Type B pancreatic cell (in vitro differentiated cells): Measurements from ENCODE around the gene GATB. TPM values are rescaled to one million over a fixed set of nuclear protein-coding genes. Genes with fewer than 3 reads are reported as not detected.

Source experiments
- DNase-seq: peaks from one replicate; pipeline ENCODE4 v3.0.0; 2021; ENCODE audit warnings: mixed read lengths; ENCODE audit not compliant: unreplicated experiment; ENCODE audit errors: extremely low spot score
- H3K27ac Mint-ChIP-seq: 2 replicates; pipeline ENCODE4 v1.8.0; 2021; ENCODE audit warnings: mild to moderate bottlenecking, mixed read lengths
- H3K27me3 Mint-ChIP-seq: 2 replicates; pipeline ENCODE4 v1.8.0; 2021; ENCODE audit warnings: mixed read lengths
- H3K36me3 Mint-ChIP-seq: 2 replicates; pipeline ENCODE4 v1.8.0; 2021; ENCODE audit warnings: mixed read lengths
- H3K4me1 Mint-ChIP-seq: one replicate; pipeline ENCODE4 v1.8.0; 2021; ENCODE audit warnings: mixed read lengths; ENCODE audit not compliant: unreplicated experiment
- H3K4me3 Mint-ChIP-seq: 2 replicates; pipeline ENCODE4 v1.8.0; 2021; ENCODE audit warnings: mild to moderate bottlenecking, mixed read lengths
- H3K9me3 Mint-ChIP-seq: 2 replicates; pipeline ENCODE4 v1.8.0; 2021; ENCODE audit warnings: mixed read lengths
- total RNA-seq: library from RNA; stranded (reverse); gene quantifications from 2 replicates; pipeline ENCODE4 v1.2.1, GENCODE V29; 2021; ENCODE audit warnings: low replicate concordance
- TF ChIP-seq, protein P1 (sequence below): fragments of 200-600 bp; sonication (generic); conservative IDR thresholded peaks from 2 replicates; pipeline ENCODE4 v1.5.0; 2021; ENCODE audit warnings: antibody characterized with exemption, mild to moderate bottlenecking

GATB gene
- total RNA-seq, 1 donor from 2014 or later, result 22.9 TPM

DNA sequence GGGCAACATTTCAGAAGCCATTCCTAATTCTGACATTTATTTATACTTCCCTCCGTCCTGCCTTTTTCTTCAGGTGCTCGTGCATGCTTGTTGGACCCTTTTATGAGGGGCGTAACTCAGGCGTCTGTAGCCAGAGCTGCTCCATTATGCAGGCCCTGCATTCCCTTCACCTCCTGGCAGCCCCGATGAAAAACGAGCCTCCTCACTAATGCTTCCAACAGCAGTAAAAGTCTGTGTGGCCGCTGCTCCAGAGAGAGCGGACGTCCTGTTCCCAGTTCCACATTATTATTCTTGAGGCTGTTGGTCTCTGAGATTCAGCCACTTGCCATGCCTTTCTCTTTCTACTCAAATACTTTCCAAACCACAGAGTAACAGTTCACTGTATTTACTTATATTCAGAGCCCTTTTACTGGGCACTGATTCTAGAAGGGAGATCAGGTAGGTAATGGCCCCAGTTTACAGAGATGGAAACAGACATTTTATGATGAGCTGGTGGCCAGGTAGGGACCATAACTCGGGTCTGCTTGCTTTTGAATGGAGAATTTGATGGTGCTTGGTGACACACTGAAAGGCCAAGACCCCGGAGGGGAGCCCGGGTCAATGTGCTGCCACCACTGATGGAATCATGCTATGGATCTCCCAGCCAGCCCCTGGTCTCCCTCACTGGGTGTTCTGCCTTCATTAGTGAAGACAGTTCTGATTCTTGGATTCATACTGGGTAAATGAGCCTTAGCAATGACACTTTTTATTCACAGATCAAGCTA is 101.0 kb downstream of the GATB start:
- no peak overlapping the region for H3K27ac Mint-ChIP-seq
- no peaks in the 10 kb centered on the region for H3K27me3 Mint-ChIP-seq
- H3K4me3 Mint-ChIP-seq, result no peak overlapping the region
- TF ChIP-seq, protein P1, sequence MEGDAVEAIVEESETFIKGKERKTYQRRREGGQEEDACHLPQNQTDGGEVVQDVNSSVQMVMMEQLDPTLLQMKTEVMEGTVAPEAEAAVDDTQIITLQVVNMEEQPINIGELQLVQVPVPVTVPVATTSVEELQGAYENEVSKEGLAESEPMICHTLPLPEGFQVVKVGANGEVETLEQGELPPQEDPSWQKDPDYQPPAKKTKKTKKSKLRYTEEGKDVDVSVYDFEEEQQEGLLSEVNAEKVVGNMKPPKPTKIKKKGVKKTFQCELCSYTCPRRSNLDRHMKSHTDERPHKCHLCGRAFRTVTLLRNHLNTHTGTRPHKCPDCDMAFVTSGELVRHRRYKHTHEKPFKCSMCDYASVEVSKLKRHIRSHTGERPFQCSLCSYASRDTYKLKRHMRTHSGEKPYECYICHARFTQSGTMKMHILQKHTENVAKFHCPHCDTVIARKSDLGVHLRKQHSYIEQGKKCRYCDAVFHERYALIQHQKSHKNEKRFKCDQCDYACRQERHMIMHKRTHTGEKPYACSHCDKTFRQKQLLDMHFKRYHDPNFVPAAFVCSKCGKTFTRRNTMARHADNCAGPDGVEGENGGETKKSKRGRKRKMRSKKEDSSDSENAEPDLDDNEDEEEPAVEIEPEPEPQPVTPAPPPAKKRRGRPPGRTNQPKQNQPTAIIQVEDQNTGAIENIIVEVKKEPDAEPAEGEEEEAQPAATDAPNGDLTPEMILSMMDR, result no peak
- no peaks in the 10 kb centered on the region for H3K9me3 Mint-ChIP-seq
- peaks cover 5% of the 10 kb centered on the region for H3K36me3 Mint-ChIP-seq
- DNase-seq, result no peak
- H3K4me1 Mint-ChIP-seq, result peaks cover 18% of the 10 kb centered on the region

GRCh38 chr4:151658959-151659600 is 101.7 kb downstream of the GATB start:
- Mint-ChIP-seq H3K4me3 (no peak overlapping the region), H3K9me3 (no peaks in the 10 kb centered on the region), H3K36me3 (peaks cover 5% of the 10 kb centered on the region), H3K27me3 (no peaks in the 10 kb centered on the region), H3K27ac (no peak overlapping the region), H3K4me1 (peaks cover 18% of the 10 kb centered on the region)
- DNase-seq, result no peak
- TF ChIP-seq, protein P1, result no peak

GRCh38 chr4:151657896-151658295 is 102.9 kb downstream of the GATB start:
- H3K4me3 Mint-ChIP-seq, result no peak overlapping the region
- H3K27me3 Mint-ChIP-seq, result no peaks in the 10 kb centered on the region
- no peaks in the 10 kb centered on the region for H3K9me3 Mint-ChIP-seq
- no peak overlapping the region for H3K27ac Mint-ChIP-seq
- peaks cover 26% of the 10 kb centered on the region for H3K4me1 Mint-ChIP-seq
- TF ChIP-seq, protein P1, result no peak
- no peak for DNase-seq
- H3K36me3 Mint-ChIP-seq, result peaks cover under 1% of the 10 kb centered on the region

- DNase-seq, result no peak
- no peaks in the 10 kb centered on the region for H3K27me3 Mint-ChIP-seq
- H3K9me3 Mint-ChIP-seq, result no peaks in the 10 kb centered on the region
- no peak overlapping the region for H3K4me3 Mint-ChIP-seq
- no peaks in the 10 kb centered on the region for H3K36me3 Mint-ChIP-seq
- H3K27ac Mint-ChIP-seq, result no peak overlapping the region
- TF ChIP-seq, protein P1, result no peak
- peaks cover 32% of the 10 kb centered on the region for H3K4me1 Mint-ChIP-seq
Observed at GRCh38 chr4:151656058-151656457, 104.7 kb downstream of the GATB start.

DNA sequence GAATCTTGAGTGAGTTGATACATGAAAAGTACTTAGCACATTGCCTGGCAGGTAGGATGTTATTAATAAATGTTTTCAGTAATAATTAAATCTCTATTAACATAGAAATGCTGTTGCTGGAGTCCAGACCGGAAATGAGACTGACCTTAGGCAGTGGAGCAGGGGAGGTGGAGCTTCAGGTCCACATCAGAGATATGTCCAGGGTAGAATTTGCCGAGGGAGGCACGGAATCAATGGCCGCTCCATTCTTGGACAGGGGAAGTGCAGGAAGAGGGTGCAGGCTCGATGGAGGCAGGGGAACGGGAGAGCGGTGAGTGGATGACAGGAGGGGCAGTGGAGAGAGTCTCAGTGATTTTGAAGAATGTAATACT is 107.3 kb downstream of the GATB start:
- H3K36me3 Mint-ChIP-seq, result peaks cover 4% of the 10 kb centered on the region
- no peaks in the 10 kb centered on the region for H3K27me3 Mint-ChIP-seq
- no peak for DNase-seq
- no peaks in the 10 kb centered on the region for H3K9me3 Mint-ChIP-seq
- H3K4me1 Mint-ChIP-seq, result peaks cover 22% of the 10 kb centered on the region
- no peak overlapping the region for H3K4me3 Mint-ChIP-seq
- TF ChIP-seq, protein P1, result no peak
- no peak overlapping the region for H3K27ac Mint-ChIP-seq
